Liver (tissue), 9 donors: ENCODE data around the gene KLHL34. TPM values are rescaled to one million over a fixed set of nuclear protein-coding genes. Genes with fewer than 3 reads are reported as not detected.

Experiments
- DNase-seq: peaks from one replicate; pipeline ENCODE4 v3.0.0-alpha.2; 2017; ENCODE audit warnings: low spot score
- H3K27ac ChIP-seq, 2 donors: one replicate each; pipeline ENCODE4 v1.7.0; 2013; ENCODE audit warnings: inconsistent platforms in 2 of 2, low read length in 2 of 2, control low read depth in 1 of 2, low read depth in 1 of 2, mild to moderate bottlenecking in 1 of 2
- H3K27me3 ChIP-seq, 4 donors: one replicate each; pipeline versions ENCODE4 v1.6.1 to v1.7.0; 2013; ENCODE audit warnings: low read length in 3 of 4, inconsistent platforms in 1 of 4, mild to moderate bottlenecking in 1 of 4, moderate library complexity in 1 of 4; ENCODE audit not compliant: control insufficient read depth in 4 of 4, insufficient read depth in 4 of 4
- H3K36me3 ChIP-seq, 4 donors: one replicate each; pipeline versions ENCODE4 v1.6.1 to v1.7.0; 2013; ENCODE audit warnings: low read length in 3 of 4, mild to moderate bottlenecking in 3 of 4, low read depth in 1 of 4, moderate library complexity in 1 of 4; ENCODE audit not compliant: control insufficient read depth in 4 of 4, insufficient read depth in 3 of 4
- H3K4me1 ChIP-seq, 4 donors: one replicate each; pipeline versions ENCODE4 v1.6.1 to v1.7.0; 2013; ENCODE audit warnings: low read length in 3 of 4, mild to moderate bottlenecking in 3 of 4, moderate library complexity in 1 of 4; ENCODE audit not compliant: control insufficient read depth in 4 of 4, insufficient read depth in 4 of 4
- H3K4me3 ChIP-seq, 3 donors: one replicate each; pipeline versions ENCODE4 v1.6.1 to v1.7.0; 2013; ENCODE audit warnings: low read length in 3 of 3, control low read depth in 1 of 3, low read depth in 1 of 3, mild to moderate bottlenecking in 1 of 3
- H3K9ac ChIP-seq, 2 donors: one replicate each; pipeline ENCODE4 v1.7.0; 2013; ENCODE audit warnings: low read length in 2 of 2, mild to moderate bottlenecking in 2 of 2, moderate library complexity in 2 of 2, control low read depth in 1 of 2, low read depth in 1 of 2
- H3K9me3 ChIP-seq, 4 donors: one replicate each; pipeline versions ENCODE4 v1.6.1 to v1.7.0; 2013; ENCODE audit warnings: low read length in 3 of 4; ENCODE audit not compliant: control insufficient read depth in 4 of 4
- FOXA1 ChIP-seq: IDR thresholded peaks from 2 replicates; pipeline ENCODE4 v1.6.1; 2016; ENCODE audit warnings: antibody characterized with exemption
- FOXA2 ChIP-seq: IDR thresholded peaks from 2 replicates; pipeline ENCODE4 v1.6.1; 2016; ENCODE audit warnings: antibody characterized with exemption
- GABPA ChIP-seq, 2 donors: IDR thresholded peaks in 1 of 2; conservative IDR thresholded peaks in 1 of 2; 2 replicates each; pipeline ENCODE4 v1.6.1; 2016; ENCODE audit warnings: antibody characterized with exemption in 2 of 2, mild to moderate bottlenecking in 1 of 2, moderate library complexity in 1 of 2
- HNF4A ChIP-seq, 2 donors: conservative IDR thresholded peaks; 2 replicates each; pipeline ENCODE4 v1.6.1; 2016; ENCODE audit warnings: antibody characterized with exemption in 2 of 2, mild to moderate bottlenecking in 2 of 2
- HNF4G ChIP-seq: IDR thresholded peaks from 2 replicates; pipeline ENCODE4 v1.6.1; 2016; ENCODE audit warnings: antibody characterized with exemption
- JUND ChIP-seq, 2 donors: IDR thresholded peaks; 2 replicates each; pipeline ENCODE4 v1.6.1; 2016; ENCODE audit warnings: antibody characterized with exemption in 2 of 2
- NR2F2 ChIP-seq: IDR thresholded peaks from 2 replicates; pipeline ENCODE4 v1.6.1; 2016; ENCODE audit warnings: antibody characterized with exemption
- RAD21 ChIP-seq, 2 donors: IDR thresholded peaks; 2 replicates each; pipeline ENCODE4 v1.6.1; 2016; ENCODE audit warnings: antibody characterized with exemption in 2 of 2, mild to moderate bottlenecking in 2 of 2
- REST ChIP-seq: IDR thresholded peaks from 2 replicates; pipeline ENCODE4 v1.6.1; 2016; ENCODE audit warnings: antibody characterized with exemption, mild to moderate bottlenecking
- RXRA ChIP-seq, 2 donors: IDR thresholded peaks; 2 replicates each; pipeline ENCODE4 v1.6.1; 2017 to 2018; ENCODE audit warnings: antibody characterized with exemption in 2 of 2, mild to moderate bottlenecking in 1 of 2
- SP1 ChIP-seq: IDR thresholded peaks from 2 replicates; pipeline ENCODE4 v1.6.1; 2018; ENCODE audit warnings: antibody characterized with exemption, mild to moderate bottlenecking
- TAF1 ChIP-seq: conservative IDR thresholded peaks from 2 replicates; pipeline ENCODE4 v1.6.1; 2016; ENCODE audit warnings: antibody characterized with exemption, mild to moderate bottlenecking
- YY1 ChIP-seq: IDR thresholded peaks from 2 replicates; pipeline ENCODE4 v1.6.1; 2016; ENCODE audit warnings: antibody characterized with exemption, mild to moderate bottlenecking
- ZBTB33 ChIP-seq: IDR thresholded peaks from 2 replicates; pipeline ENCODE4 v1.6.1; 2016; ENCODE audit warnings: antibody characterized with exemption
- WGBS: extraction: QIAGEN DNeasy Blood & Tissue Kit; methylation state at CpG from one replicate; pipeline ENCODE4 v1.1.7; 2013; 5-methylcytosine and 5-hydroxymethylcytosine counted together
- polyA plus RNA-seq, 2 donors: library from polyadenylated mRNA; stranded (reverse) in 1 of 2; unstranded in 1 of 2; fragments of 200-250 nt in 1 of 2; fragments of >200 nt in 1 of 2; fragmentation: Nextera tagmentation in 1 of 2; extraction: Ambion mirVana in 1 of 2; gene quantifications; one replicate each; pipeline versions ENCODE4 v1.2.1 to v1.2.3, GENCODE V29; 2013 to 2015
- total RNA-seq, 2 donors: library from RNA; depleted of rRNA; stranded (reverse); fragments of >200 nt; gene quantifications; one replicate each; pipeline ENCODE4 v1.2.3, GENCODE V29; 2014
- TF ChIP-seq, protein P1 (sequence below): IDR thresholded peaks from 2 replicates; pipeline ENCODE4 v1.6.1; 2016; ENCODE audit warnings: antibody characterized with exemption
- TF ChIP-seq, protein P2 (sequence below): IDR thresholded peaks from 2 replicates; pipeline ENCODE4 v1.6.1; 2016; ENCODE audit warnings: antibody characterized with exemption
- TF ChIP-seq, protein P3 (sequence below): fragments of 150-350 bp; IDR thresholded peaks from 2 replicates; pipeline ENCODE4 v1.5.1; 2017; ENCODE audit warnings: improper control_type of control experiment, low read depth, low read length; ENCODE audit not compliant: missing input control
- donor health status: healthy.
- donor health status: healthy.
- donor health status: healthy.
- donor health status: healthy.
- donor health status: healthy.

KLHL34 gene
- total and polyA plus RNA-seq, 4 donors, result 0.02 to 0.14 (median 0.04) TPM; not detected in 1

GRCh38 chrX:21691512-21692018, 33.4 kb upstream of the KLHL34 start:
- H3K9ac ChIP-seq, result no peak overlapping the region
- TF ChIP-seq REST (no peak), FOXA1 (no peak), HNF4G (no peak), YY1 (no peak), FOXA2 (no peak), NR2F2 (no peak), RXRA (IDR thresholded peaks at IDR 0.05) (no peak), GABPA (IDR thresholded peaks at IDR 0.05 in 1 of 2, conservative IDR thresholded peaks at IDR 0.05 in 1 of 2) (no peak), HNF4A (conservative IDR thresholded peaks at IDR 0.05) (no peak), TAF1 (no peak), ZBTB33 (no peak)
- TF ChIP-seq, protein P1, sequence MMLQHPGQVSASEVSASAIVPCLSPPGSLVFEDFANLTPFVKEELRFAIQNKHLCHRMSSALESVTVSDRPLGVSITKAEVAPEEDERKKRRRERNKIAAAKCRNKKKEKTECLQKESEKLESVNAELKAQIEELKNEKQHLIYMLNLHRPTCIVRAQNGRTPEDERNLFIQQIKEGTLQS, result no peak
- TF ChIP-seq, protein P2, sequence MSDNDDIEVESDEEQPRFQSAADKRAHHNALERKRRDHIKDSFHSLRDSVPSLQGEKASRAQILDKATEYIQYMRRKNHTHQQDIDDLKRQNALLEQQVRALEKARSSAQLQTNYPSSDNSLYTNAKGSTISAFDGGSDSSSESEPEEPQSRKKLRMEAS, result no peak
- H3K4me1 ChIP-seq, result no peaks in the 10 kb centered on the region
- H3K27me3 ChIP-seq, result no peaks in the 10 kb centered on the region
- H3K4me3 ChIP-seq, result no peak overlapping the region
- 94% methylated on average over 3 of the region's 3 CpGs for WGBS
- DNase-seq, result no peak
- H3K27ac ChIP-seq, result no peak overlapping the region
- H3K9me3 ChIP-seq, result no peaks in the 10 kb centered on the region
- no peaks in the 10 kb centered on the region for H3K36me3 ChIP-seq

DNA sequence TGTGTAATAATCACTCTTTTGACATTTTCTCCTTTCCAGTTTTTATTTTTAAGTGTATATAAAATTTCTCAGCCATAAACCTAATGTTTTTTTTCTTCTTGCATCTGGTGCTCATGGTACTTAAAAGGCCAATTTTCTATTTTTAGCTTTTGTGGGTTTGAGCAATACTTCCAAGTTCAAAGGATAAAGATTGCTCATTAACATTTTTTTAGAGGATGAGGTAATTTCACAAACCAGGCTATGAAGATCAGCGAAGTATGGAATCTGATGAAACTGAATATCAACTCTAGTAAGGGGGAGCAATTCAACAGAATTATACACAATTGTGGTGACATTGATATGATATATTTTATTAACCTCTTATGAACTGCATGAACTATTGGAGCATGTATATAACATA, 25.8 kb upstream of the KLHL34 start:
- no peak overlapping the region for H3K9ac ChIP-seq
- no peak overlapping the region for H3K27ac ChIP-seq
- DNase-seq, result no peak
- H3K27me3 ChIP-seq, result no peaks in the 10 kb centered on the region
- no peak overlapping the region for H3K4me3 ChIP-seq
- TF ChIP-seq NR2F2 (no peak), SP1 (no peak), RAD21 (IDR thresholded peaks at IDR 0.05) (no peak), RXRA (IDR thresholded peaks at IDR 0.05) (no peak), JUND (IDR thresholded peaks at IDR 0.05) (peak in 1 of 2 donors; percentile 17), HNF4G (no peak), HNF4A (conservative IDR thresholded peaks at IDR 0.05) (peak; percentile 15 to 26)
- TF ChIP-seq, protein P1, result no peak
- TF ChIP-seq, protein P3, sequence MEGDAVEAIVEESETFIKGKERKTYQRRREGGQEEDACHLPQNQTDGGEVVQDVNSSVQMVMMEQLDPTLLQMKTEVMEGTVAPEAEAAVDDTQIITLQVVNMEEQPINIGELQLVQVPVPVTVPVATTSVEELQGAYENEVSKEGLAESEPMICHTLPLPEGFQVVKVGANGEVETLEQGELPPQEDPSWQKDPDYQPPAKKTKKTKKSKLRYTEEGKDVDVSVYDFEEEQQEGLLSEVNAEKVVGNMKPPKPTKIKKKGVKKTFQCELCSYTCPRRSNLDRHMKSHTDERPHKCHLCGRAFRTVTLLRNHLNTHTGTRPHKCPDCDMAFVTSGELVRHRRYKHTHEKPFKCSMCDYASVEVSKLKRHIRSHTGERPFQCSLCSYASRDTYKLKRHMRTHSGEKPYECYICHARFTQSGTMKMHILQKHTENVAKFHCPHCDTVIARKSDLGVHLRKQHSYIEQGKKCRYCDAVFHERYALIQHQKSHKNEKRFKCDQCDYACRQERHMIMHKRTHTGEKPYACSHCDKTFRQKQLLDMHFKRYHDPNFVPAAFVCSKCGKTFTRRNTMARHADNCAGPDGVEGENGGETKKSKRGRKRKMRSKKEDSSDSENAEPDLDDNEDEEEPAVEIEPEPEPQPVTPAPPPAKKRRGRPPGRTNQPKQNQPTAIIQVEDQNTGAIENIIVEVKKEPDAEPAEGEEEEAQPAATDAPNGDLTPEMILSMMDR, result no peak
- no peaks in the 10 kb centered on the region for H3K36me3 ChIP-seq
- H3K9me3 ChIP-seq, result no peaks in the 10 kb centered on the region
- H3K4me1 ChIP-seq, result peaks cover 0 to 1% (median 0%) of the 10 kb centered on the region in 4 donors
- 26% methylated on average over 1 of the region's 1 CpG for WGBS
